Right lobe of liver (tissue), 6 donors: ENCODE data around the gene APOM. TPM values are rescaled to one million over a fixed set of nuclear protein-coding genes. Genes with fewer than 3 reads are reported as not detected.
A peak's percentile ranks its signal among the peaks of the same experiment; 100 is the strongest.

ENCODE experiments used
- ATAC-seq, 4 donors: fragments of 200-7000 bp; cut with Tn5 transposase; one replicate each; pipeline ENCODE4 v1.9.1; 2020; ENCODE audit warnings: mild to moderate bottlenecking in 4 of 4, moderate library complexity in 4 of 4
- DNase-seq, 3 donors: peaks; one replicate each; pipeline ENCODE4 v3.0.0-alpha.2; 2020
- H3K27ac ChIP-seq, 3 donors: fragments of 200-600 bp; one replicate each; pipeline ENCODE4 v1.8.0; 2022
- H3K27me3 ChIP-seq, 2 donors: fragments of 200-600 bp; one replicate each; pipeline ENCODE4 v1.8.0; 2022
- H3K36me3 ChIP-seq, 4 donors: fragments of 200-600 bp; sonication (generic) in 1 of 4; one replicate each; pipeline versions ENCODE4 v1.5.1 to v1.8.0; 2017 to 2022; ENCODE audit warnings: control low read depth in 1 of 4
- H3K4me1 ChIP-seq, 4 donors: fragments of 200-600 bp; sonication (generic) in 1 of 4; one replicate each; pipeline versions ENCODE4 v1.5.1 to v1.8.0; 2017 to 2022; ENCODE audit warnings: control low read depth in 1 of 4
- H3K4me3 ChIP-seq, 3 donors: fragments of 200-600 bp; one replicate each; pipeline ENCODE4 v1.8.0; 2022
- H3K9me3 ChIP-seq, 4 donors: fragments of 200-600 bp; sonication (generic) in 1 of 4; one replicate each; pipeline versions ENCODE4 v1.5.1 to v1.8.0; 2017 to 2022; ENCODE audit warnings: control low read depth in 1 of 4
- CTCF ChIP-seq, 4 donors: fragments of 200-600 bp in 3 of 4; fragments of 450-650 bp in 1 of 4; IDR thresholded peaks; one replicate each; pipeline versions ENCODE4 v1.5.1 to v1.8.0; 2016 to 2022; ENCODE audit warnings: antibody characterized with exemption in 4 of 4, mild to moderate bottlenecking in 2 of 4
- POLR2A ChIP-seq: fragments of 450-650 bp; IDR thresholded peaks from one replicate; pipeline ENCODE4 v1.6.1; 2017; ENCODE audit warnings: antibody characterized with exemption, mild to moderate bottlenecking
- WGBS: methylation state at CpG from one replicate; pipeline ENCODE4 v1.1.6; 2018; ENCODE audit warnings: low coverage, low lambda C conversion rate; ENCODE audit not compliant: insufficient coverage; ENCODE audit errors: missing lambda C conversion rate; 5-methylcytosine and 5-hydroxymethylcytosine counted together
- intact Hi-C, 2 donors: fragments of 100-400 bp; cut with DNase I; formaldehyde crosslinking; loops; one replicate each; pipeline versions ENCODE4 v1.11.2 to v1.14.1; 2022
- total RNA-seq, 6 experiments: library from RNA; depleted of rRNA in 2 of 6; stranded (reverse); fragments of >200 nt in 2 of 6; fragmentation: NEBNext Ultra II Directional in 3 of 6; extraction: Animal tissue kit (Norgen Biotek cat#: 25700) in 3 of 6; gene quantifications; one replicate each; pipeline versions ENCODE4 v1.1.0 to v1.2.4, GENCODE V29; 2016 to 2023
- donor health status: DM: no; HTN: yes; CAD: no.
- donor health status: DM: no; HTN: no; CAD: no.
- donor health status: DM: no; HTN: no; CAD: no.
- donor health status: DM: no; HTN: yes; CAD: no.
- donor health status: DM: no; HTN: yes; CAD: no.

The APOM gene
- total RNA-seq, 6 experiments from 2014 or later: 100 to 182 (median 116) TPM

GRCh38 chr6:31636698-31637596 lies 18.7 kb upstream of the APOM start:
- WGBS: 80% methylated on average over 16 of the region's 27 CpGs
- Histone ChIP-seq H3K27ac (no peak overlapping the region), H3K27me3 (no peaks in the 10 kb centered on the region), H3K4me3 (no peak overlapping the region), H3K4me1 (peaks cover 0 to 12% (median 0%) of the 10 kb centered on the region in 4 donors), H3K9me3 (no peaks in the 10 kb centered on the region), H3K36me3 (peaks cover 0 to 94% (median 52%) of the 10 kb centered on the region in 4 donors)
- TF ChIP-seq POLR2A (no peak), CTCF (IDR thresholded peaks at IDR 0.05) (no peak)
- ATAC-seq (no peak), DNase-seq (no peak)
- intact Hi-C loops: no loop called here

- H3K27me3 ChIP-seq: no peaks in the 10 kb centered on the region
- H3K9me3 ChIP-seq: no peaks in the 10 kb centered on the region
- peaks cover 4 to 97% (median 52%) of the 10 kb centered on the region in 4 donors for H3K36me3 ChIP-seq
- 78% methylated on average over 7 of the region's 9 CpGs for WGBS
- no peak overlapping the region for H3K27ac ChIP-seq
- ATAC-seq (no peak), DNase-seq (no peak)
- intact Hi-C loops: no loop called here
- H3K4me3 ChIP-seq: no peak overlapping the region
- no peak for TF ChIP-seq POLR2A
- no peak for TF ChIP-seq CTCF (IDR thresholded peaks at IDR 0.05)
- peaks cover 0 to 23% (median 0%) of the 10 kb centered on the region in 4 donors for H3K4me1 ChIP-seq
Measured at GRCh38 chr6:31639043-31639442, 16.7 kb upstream of the APOM start.

- 78% methylated on average over 4 of the region's 10 CpGs for WGBS
- H3K4me1 ChIP-seq: peaks cover 0 to 22% (median 0%) of the 10 kb centered on the region in 4 donors
- peaks cover 4 to 97% (median 52%) of the 10 kb centered on the region in 4 donors for H3K36me3 ChIP-seq
- intact Hi-C loops: no loop called here
- no peaks in the 10 kb centered on the region for H3K27me3 ChIP-seq
- no peak overlapping the region for H3K27ac ChIP-seq
- TF ChIP-seq CTCF (IDR thresholded peaks at IDR 0.05) (no peak), POLR2A (no peak)
- ATAC-seq (no peak), DNase-seq (peak in 1 of 3 donors; percentile 48)
- H3K9me3 ChIP-seq: no peaks in the 10 kb centered on the region
- H3K4me3 ChIP-seq: no peak overlapping the region
Measured at GRCh38 chr6:31639449-31639861, 16.2 kb upstream of the APOM start.

- WGBS: 95% methylated on average over 6 of the region's 6 CpGs
- no peak for ATAC-seq
- intact Hi-C loops: no loop called here
- Histone ChIP-seq H3K27ac (no peak overlapping the region), H3K9me3 (no peaks in the 10 kb centered on the region), H3K36me3 (peaks cover 4 to 98% (median 52%) of the 10 kb centered on the region in 4 donors), H3K27me3 (no peaks in the 10 kb centered on the region), H3K4me1 (peaks cover 0 to 18% (median 0%) of the 10 kb centered on the region in 4 donors), H3K4me3 (no peak overlapping the region)
- no peak for TF ChIP-seq POLR2A
- TF ChIP-seq CTCF (IDR thresholded peaks at IDR 0.05): no peak
- no peak for DNase-seq
Measured at GRCh38 chr6:31640612-31641011, 15.1 kb upstream of the APOM start.
